Fibroblast of gingiva (primary cell): ENCODE data around the gene UMODL1.

Experiments
- DNase-seq: peaks from one replicate; pipeline ENCODE4 v3.0.0-alpha.2; 2011; ENCODE audit warnings: low read depth

Gene UMODL1

DNA sequence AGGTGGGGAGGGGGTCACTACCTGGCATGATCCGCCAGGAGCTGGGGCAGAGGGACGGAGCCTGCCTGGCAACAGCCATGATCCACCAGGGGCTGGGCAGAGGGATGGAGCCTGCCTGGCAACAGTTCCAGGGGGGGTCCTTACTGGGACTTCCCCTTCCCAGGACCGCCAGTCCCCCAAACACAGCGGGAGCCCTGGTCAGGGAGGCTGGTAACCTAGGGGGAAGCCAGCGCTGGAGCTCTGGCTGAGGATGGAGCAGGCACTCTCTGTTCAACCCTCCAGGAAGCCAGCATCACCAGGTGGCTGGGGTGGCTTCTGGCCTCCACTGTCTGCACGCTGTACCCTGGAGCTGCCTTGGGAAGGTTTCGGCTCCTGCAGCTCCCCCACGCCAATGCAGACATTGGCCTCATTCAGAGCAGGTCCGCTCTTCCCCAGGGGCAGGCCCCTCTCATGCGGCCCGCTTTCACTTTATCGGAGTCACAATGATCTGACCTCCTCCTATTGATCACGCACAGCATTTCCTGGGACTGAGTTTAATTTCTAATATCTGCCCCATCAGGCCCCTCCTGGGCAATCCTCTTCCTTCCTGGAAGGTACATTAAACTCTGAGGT lies 79.5 kb downstream of the UMODL1 start:
- DNase-seq = no peak

DNA sequence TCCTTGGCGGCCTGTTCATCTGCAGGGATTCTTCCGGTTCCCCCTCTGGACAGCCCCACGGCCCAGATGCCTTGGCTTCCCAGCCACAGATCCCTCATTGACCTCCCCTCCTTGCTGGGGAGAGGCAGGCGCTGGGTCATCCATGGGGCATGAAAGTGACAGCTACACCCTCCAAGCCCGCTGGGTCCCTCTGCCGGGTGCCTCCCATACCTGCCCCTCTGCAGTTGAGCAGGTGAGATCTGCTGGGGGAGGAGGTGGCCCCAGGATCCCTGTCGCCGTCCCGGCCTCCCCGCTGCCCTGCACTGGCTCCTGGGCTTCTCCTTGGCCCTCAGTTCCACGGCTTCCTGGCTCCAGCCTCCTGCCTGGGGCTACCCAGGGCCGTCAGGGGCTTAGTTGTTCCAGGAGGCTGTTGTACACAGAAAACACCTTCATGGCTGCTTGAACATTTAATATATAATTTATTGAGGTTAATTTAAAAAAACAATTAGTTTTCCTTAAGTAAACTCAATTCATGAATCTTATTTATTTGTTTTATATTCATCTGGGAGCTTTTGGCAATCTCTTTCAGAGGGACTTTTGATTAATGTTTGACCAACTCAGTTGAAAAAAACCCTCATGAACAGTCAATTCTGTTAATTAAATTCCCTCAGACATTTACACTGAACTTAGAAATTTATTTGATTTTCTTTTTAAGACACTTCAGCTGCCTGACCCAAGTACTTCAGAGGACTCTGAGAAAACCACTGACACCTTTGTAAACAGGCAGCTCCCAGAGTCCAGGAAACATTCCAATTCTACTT lies 80.2 kb downstream of the UMODL1 start:
- DNase-seq = no peak

DNA sequence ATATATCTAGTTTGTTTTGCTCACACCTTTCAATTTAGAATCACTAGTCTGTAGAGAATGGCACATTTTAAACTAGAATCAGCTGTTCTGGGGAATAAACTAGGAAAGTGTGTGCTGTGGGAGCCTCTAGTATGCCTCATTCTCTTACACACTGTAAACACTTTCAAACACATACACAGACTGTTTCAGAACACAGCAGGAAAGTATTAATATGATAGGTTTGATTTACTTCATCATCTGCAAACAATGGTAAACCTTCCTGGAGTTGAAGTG lies 80.8 kb downstream of the UMODL1 start:
- DNase-seq = no peak

DNA sequence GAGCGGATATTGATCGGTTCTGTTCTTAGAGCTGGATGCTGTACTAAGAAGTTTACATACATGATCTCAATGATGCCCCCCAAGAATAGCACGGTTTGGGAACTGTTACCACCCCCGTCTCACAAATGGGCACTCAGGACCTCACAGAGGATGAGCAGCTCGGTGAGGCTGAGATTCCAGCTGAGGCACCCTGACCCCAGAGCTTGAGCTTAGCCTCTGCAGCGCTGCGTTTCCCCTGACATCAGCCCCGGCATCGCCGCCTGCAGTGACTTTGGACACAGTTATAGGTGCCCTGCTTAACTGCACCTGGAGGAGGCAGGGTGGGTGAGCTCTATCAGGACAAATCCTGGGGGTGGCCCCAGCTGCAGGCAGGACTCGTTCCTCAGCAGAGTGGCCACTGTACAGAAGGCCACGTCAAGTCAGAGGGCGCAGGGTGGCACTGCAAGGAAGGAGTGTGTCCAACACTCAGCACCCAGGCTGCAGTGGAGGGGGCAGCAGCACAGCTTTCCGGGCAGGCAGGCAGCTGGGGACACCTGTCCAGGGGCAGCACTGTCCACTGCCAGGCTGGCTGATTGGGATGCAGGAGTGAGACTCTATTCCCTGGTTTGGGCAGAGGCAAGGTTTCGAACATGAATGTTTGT lies 82.0 kb downstream of the UMODL1 start:
- no peak for DNase-seq

DNA sequence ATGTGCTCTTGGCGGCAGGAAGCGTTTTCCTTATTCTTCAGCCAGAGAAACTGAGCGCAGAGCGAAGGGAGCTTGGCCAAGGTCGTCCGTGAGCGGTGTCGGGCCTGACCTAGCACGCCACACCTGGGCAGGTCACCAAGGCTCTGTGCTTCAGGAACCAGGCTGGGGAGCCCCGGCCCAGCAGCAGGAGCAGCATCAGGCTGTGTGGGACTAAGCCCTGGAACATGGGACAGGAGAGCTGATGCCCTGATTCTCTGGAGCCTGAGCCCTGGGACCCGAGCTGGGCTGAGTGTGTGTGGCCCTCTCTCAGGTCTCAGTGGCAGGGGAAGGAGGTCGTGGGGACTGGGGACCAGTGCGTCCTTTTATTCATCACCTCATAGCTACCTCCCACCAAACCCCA lies 82.6 kb downstream of the UMODL1 start:
- DNase-seq = no peak

DNA sequence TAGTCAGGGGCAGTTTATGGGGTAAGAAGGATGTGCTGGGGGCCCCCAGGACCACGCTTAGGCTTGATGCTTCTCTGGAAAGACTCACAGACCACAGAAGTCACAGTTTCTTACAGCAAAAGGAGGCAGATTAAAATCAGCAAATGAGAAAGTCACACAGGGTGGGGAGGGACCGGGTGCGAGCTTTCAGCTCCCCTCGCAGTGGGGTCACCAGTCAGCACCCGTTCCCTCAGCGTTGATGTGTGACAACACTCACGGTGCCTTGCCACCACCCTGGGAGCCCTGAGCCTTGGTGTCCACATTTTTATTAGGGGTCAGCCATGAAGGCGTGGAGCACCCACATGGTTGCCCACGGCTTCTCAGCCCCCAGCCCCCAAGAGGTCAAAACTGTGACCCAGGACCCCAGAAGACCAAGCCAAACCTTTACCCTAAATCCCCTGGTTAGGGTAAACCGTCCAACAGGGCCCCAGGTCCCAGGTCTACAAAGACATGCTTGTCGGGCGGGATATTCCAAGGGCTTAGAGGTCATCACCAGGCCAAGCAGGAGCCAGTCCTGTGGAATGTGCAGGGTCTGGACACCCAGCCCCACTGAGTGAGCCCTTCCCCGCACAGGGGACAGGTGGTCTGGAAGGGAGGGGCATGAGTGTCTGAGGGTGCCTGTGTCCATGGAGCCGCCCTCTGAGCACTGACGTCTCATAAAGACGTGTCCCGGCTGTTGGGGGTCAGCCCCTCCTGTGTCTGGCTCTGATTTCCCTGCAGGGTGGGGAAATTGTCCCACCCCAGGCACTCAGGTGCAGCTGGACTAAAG lies 83.3 kb downstream of the UMODL1 start:
- DNase-seq = no peak

DNA sequence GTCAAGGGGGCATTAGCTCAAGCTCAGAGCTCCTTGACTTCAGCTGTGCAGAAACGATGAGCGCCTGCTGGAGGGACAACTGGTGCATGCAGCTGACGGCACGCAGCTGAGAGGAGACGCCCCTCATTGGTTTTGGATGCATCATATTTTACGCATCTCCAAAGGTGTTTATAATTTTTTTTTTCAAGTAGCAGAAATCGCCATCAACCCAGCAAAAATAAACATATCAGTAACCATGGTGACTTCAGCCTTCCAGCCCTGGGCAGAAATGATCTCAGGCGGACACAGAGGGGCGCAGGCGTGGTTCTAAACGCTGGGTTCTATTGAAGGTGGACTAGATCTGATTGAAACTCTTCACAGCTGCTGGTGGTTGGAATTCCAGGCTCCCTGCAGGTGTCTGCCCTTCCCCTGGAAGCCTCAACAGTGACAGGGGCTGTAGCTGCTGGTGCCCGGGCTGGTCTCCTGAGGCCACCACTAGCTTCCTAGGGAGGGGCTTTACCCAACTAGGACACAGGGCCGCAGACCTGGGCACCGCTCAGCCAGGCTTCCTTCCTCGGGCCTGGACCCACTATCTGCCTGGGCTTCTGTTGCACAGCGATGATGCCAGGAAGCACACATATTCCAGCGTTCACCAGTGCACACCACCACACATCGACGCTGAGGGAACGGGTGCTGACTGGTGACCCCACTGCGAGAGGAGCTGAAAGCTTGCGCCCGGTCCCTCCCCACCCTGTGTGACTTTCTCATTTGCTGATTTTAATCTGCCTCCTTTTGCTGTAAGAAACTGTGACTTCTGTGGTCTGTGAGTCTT lies 84.1 kb downstream of the UMODL1 start:
- no peak for DNase-seq

DNA sequence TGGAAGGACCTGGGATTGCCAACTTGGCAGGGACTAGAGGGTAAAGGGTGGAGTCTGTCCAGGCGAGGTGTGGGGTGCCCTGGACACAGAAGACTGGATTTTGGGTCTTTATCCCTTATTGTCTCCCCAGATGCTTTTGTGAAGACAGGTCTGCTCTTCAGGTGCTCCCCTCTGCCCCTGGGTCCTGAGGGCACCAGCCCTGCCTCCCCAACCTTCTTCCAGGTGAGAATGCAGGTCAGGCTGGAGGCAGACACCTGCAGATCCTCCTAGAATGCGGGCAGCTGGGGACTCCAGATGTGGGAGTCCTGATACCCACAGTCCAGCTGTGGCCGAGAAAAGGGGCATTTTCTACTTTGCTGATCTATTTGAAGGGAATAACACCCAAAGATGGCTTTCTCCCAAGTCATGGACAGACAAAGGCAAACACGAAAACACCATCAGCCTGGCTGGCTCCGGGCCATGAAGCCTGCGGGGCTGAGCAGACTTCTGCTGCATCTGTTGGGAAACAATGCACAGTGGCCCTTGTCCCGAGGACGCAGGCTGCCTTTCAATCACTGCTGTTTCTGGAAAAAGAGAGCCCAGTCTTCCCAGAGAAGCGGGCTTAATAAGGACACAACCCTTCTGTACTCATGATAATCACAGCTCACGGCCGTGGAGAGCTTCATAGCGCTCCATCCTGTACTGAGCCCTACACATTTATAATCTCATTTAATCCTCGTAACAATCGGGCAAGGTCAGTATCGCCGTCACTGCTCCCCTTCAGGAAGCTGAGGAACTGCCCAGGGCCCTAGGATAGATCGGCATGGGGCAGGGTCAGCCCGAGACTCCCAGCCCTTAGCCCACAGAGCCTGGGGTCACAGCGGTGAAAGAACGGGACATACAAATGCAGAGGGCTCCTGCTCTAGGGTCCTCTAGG lies 85.8 kb downstream of the UMODL1 start:
- no peak for DNase-seq

DNA sequence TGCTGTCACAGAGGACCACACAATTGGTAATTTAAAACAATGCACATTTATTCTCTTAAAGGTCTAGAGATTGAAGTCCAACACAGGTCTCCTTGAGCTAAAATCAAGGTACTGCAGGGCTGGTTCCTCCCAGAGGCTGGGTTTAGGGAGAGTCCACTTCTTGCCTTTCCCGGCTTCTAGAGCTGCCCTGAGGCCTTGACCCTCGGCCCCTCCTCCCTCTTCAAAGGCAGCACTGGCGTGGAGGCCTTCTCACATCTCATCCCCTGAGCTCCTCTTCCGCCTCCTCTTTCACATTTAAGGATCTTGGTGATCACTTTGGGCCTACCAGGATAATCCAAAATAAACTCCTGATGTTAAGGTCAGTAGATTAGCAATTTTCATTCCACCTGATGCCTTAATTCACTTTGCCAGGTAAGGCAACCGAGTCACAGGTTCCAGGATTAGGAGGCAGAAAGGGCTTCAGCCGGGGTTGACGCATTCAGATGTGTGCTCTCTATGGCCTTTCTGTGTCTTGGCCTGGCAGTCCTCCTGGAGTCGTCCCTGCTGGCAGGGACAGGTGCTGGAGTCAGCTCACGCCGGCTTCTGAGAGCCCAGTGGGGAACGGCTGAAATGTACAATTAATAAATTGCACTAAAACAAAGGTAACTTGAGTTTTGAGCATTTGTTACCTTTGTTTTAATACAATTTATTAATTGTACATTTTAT lies 86.6 kb downstream of the UMODL1 start:
- DNase-seq = no peak

DNA sequence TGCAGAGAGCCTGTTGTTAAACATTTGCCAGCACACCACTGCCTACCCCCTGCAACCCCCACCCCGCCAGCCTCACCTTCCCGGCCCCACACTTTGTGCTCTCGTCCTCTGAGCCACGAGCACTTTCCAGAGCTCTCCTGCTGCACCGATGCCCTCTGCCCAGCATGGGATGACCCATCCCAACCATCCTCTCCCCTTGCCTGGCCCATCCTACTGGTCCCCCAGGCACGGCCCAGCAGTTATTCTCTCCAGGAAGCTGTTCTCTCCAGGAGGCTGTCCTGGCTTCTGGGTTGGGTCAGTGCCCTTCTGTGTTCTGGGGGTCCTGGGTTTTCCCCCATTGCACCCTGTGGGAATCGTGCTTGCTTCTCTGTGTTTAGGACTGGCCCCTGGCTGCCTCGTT lies 87.7 kb downstream of the UMODL1 start:
- no peak for DNase-seq

DNA sequence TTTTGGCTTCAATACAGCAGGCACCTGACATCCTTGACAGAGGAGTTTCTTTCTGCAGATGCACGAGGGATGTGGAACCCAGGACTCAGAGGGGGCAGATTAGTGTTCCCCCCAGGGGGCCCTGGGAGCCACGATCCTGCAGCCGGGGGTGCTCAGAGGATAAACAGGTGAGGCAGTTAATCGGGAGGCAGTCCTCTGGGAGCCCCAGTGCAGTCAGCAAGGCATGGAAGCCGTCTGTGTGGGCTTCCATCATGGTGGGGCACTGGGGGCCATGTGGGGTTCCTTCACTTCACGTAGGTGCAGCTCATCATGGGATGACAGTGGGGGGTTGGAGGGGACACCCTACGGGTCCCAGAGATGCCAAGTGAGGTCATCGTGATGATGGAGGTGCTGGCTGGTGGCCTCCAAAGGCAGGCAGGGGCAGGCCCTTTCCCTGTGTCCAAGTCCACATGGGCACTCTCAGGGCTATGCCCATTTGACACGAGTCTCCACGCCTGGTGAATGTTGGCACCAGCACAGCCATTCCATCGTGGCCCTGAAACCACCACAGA lies 88.5 kb downstream of the UMODL1 start:
- no peak for DNase-seq

DNA sequence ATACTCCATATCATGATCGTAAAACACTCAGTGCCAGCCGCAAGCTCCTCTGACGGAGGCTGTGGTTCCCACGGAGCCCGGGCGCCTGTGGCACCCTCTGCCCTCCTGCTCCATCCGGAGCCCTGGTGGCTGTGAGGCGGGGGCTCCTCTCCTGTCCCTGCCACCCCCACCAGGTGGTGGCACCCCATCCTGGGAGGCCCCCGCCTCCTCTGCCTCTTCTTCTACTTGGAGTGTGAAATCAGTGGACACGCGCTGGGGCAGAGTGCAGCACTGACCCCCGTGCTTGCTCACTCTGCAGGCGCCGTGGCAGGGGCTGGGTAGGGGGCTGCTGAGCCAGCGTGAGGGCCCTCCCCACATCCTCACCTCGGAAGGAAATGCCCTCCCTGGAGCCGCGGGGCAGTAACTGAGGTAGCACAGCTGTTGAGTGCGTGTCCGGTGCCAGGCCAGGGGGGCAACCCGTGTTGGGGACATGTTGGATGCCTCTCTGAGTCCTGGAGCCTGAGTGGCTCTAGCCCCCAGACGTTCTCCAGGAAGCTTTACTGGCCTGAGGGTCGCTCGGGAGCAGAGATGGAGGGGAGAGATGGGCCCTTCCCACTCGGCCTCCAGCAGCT lies 89.1 kb downstream of the UMODL1 start:
- no peak for DNase-seq

DNA sequence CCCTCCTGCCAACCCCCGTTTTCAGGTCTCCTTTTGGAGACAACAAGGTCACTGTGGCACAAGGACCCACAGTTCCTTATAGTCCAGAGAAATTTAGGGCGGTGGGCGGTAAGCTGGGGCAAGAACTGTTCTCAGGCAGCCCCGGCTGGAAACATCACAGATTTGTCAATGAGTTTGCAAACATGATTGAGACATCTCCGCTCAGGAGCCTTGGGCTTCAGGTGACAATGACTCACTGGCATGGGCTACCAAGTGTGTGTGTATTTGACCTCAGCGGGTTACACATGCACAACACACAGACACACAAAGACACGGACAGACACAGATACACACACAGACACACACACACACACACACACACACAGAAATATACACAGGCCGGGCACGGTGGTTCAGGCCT lies 89.6 kb downstream of the UMODL1 start:
- DNase-seq = no peak

DNA sequence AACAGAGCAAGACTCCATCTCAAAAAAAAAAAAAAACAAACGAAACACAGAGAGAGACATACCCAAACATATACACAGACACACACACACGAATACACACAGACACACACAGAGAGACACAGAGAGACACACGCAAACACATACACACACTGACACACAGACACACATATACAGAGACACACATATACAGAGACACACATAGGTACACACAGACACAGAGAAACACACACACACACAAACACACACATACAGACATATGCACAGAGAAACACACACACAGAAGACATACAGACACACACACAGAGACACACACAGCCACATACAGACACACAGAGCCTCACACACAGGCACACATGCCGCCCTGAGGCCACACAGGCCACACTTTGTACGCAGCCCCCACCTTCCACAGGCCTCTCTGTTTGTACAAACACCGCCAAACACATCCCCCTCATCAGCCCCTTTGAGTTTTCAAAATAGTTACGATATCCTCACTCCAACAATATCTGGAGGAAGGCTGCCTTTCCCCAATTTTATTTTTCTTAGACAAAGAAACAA lies 90.4 kb downstream of the UMODL1 start:
- DNase-seq = no peak

DNA sequence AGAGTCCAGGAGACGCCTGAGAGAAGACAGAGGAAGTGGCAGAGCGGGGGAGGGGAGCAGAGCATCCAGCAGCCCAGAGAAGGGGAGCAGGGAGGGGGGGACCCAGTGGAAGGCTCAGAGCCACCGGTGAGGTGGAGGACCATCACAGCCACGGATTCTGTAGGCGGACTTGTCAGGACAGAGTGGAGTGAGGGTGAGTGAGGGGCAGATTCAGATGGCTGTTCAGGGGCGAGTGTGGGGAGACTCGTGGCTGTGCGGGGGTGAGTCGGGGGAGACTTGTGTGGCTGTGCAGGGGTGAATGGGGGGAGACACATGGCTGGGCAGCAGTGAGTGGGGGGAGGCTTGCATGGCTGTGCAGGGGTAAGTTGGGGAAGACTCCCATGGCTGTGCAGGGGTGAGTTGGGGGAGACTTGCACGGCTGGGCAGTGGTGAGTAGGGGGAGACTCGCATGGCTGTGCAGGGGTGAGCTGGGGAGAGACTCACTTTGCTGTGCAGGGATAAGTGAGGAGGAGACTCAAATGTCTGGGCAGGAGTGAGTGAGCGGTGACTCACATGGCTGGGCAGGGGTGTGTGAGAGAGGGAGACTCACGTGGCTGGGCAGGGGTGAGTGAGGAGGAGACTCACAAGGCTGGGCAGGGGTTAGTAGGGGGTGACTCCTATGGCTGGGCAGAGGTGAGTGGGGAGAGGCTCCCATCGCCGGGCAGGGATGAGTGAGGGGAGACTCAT lies 91.0 kb downstream of the UMODL1 start:
- no peak for DNase-seq

DNA sequence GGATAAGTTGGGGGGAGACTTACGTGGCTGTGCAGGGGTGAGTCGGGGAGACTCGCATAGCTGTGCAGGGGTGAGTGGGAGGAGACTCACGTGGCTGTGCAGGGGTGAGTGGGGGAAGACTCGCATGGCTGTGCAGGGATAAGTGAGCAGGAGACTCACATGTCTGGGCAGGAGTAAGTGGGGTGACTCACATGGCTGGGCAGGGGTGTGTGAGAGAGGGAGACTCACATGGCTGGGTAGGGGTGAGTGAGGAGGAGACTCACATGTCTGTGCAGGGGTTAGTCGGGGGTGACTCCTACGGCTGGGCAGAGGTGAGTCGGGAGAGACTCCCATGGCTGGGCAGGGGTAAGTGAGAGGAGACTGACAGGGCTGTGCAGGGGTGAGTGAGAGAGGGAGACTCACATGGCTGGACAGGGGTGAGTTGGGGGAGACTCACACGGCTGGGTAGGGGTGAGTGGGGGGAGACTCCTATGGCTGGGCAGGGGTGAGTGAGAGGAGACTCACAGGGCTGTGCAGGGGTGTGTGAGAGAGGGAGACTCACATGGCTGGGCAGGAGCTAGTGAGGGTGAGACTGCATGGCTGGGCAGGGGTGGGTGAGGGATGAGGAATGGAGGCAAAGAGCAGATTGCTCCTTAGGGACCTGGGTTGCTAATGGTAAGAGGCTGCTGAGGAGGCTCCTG lies 91.9 kb downstream of the UMODL1 start:
- no peak for DNase-seq

DNA sequence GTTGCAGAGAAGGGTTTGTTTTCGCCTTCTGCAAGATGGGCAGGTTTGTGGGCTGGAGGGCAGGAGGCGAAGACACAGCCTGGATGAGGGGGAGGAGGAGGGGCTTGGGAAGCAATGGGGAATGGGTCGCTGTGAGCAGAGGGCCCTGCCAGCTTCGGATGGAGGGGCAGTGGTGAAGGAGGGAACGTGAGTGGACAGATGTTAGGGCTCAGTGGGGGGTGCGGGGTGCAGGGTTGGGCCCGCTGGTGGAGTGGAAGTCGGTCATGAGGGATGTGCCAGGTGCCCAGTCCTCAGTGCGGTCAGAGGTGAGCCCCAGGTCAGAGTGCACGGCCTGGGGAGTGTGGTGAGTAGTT lies 92.4 kb downstream of the UMODL1 start:
- no peak for DNase-seq
